Cerebellar nuclear complex (tissue), 1 donor: ENCODE measurements around the gene PTK6.

Source experiments
- DNase-seq, 2 experiments: peaks; one replicate each; lab custom pipeline; 2025; lab: John Stamatoyannopoulos, UW

The PTK6 gene

GRCh38 chr20:63478346-63479302 is 58.6 kb downstream of the PTK6 start:
- no peak for DNase-seq
